GM21529 (cell line): ENCODE measurements around the gene RNF181.
"Not testable (repeated sequence)": the region's sequence is repeated elsewhere in the genome, so short reads cannot be mapped to it uniquely, and the experiment has no call there.

Source experiments
- ATAC-seq: cut with Tn5 transposase; IDR thresholded peaks from one replicate; pipeline ENCODE4 v1.9.1; 2021; ENCODE audit not compliant: unreplicated experiment

RNF181 gene

GRCh38 chr2:85594715-85595300 lies 737 bp upstream of the RNF181 start:
- ATAC-seq: no peak

- ATAC-seq: no peak
Observed at GRCh38 chr2:85596026-85596333, 435 bp downstream of the RNF181 start.

- ATAC-seq: no peak
Observed at GRCh38 chr2:85596486-85597143, 1.1 kb downstream of the RNF181 start.

GRCh38 chr2:85597241-85597640 lies 1.7 kb downstream of the RNF181 start:
- no peak for ATAC-seq

GRCh38 chr2:85598594-85599340 lies 3.2 kb downstream of the RNF181 start:
- ATAC-seq: no peak

- no peak for ATAC-seq
Observed at GRCh38 chr2:85599468-85600234, 4.1 kb downstream of the RNF181 start.

GRCh38 chr2:85600235-85600575 lies 4.7 kb downstream of the RNF181 start:
- ATAC-seq: no peak

- no peak for ATAC-seq
Observed at GRCh38 chr2:85600951-85601770, 5.6 kb downstream of the RNF181 start.

GRCh38 chr2:85601771-85602475 lies 6.4 kb downstream of the RNF181 start:
- ATAC-seq: peak; percentile 31

- peak; percentile 94 for ATAC-seq
Observed at GRCh38 chr2:85602476-85603234, 7.1 kb downstream of the RNF181 start, which contains the start of gene TMEM150A. TSS of gene TMEM150A (minus strand) at chr2:85602698. CDS start at chr2:85601948, 750 bp downstream.

- ATAC-seq: not testable (repeated sequence)
Observed at GRCh38 chr2:85604133-85604444, 8.5 kb downstream of the RNF181 start.

GRCh38 chr2:85604568-85605339 lies 9.2 kb downstream of the RNF181 start:
- no peak for ATAC-seq

GRCh38 chr2:85605406-85606115 lies 10.0 kb downstream of the RNF181 start:
- no peak for ATAC-seq

GRCh38 chr2:85606116-85606455 lies 10.5 kb downstream of the RNF181 start:
- no peak for ATAC-seq

GRCh38 chr2:85607268-85608215 lies 12.0 kb downstream of the RNF181 start:
- no peak for ATAC-seq

GRCh38 chr2:85611217-85611704 lies 15.7 kb downstream of the RNF181 start:
- ATAC-seq: no peak
